K562 (cell line): Measurements from ENCODE around the gene PTPRT.

Source experiments
- EZH2 ChIP-seq: IDR thresholded peaks from 2 replicates; pipeline ENCODE4 v1.6.1; 2012; ENCODE audit warnings: low read depth, mild to moderate bottlenecking, inconsistent platforms, low read length, borderline replicate concordance
- POLR2A ChIP-seq: fragments of 450-650 bp; conservative IDR thresholded peaks from 2 replicates; pipeline ENCODE4 v1.6.1; 2016
- SETDB1 ChIP-seq: IDR thresholded peaks from one replicate; pipeline ENCODE4 v1.6.1; 2012; ENCODE audit warnings: low read length, control low read depth, inconsistent platforms
- SMARCB1 ChIP-seq: IDR thresholded peaks from 2 replicates; pipeline ENCODE4 v1.6.1; 2011; ENCODE audit warnings: improper control_type of control experiment, low read depth; ENCODE audit not compliant: insufficient read length
- ZNF512 ChIP-seq: IDR thresholded peaks from 2 replicates; pipeline ENCODE4 v1.6.1; 2016; ENCODE audit warnings: missing genetic modification characterization, missing compliant biosample characterization

GRCh38 chr20:42837456-42837855, 352.2 kb downstream of the PTPRT start:
- TF ChIP-seq POLR2A (no peak), ZNF512 (tag) (no peak), SETDB1 (no peak), SMARCB1 (no peak), EZH2 (no peak)
